CD14-positive monocyte (primary cell): ENCODE results near the gene KRT73. TPM values are rescaled to one million over a fixed set of nuclear protein-coding genes. Genes with fewer than 3 reads are reported as not detected.

Source experiments
- DNase-seq, 3 donors: peaks; one replicate each; pipeline ENCODE4 v3.0.0-alpha.2; 2011 to 2022
- H2AFZ ChIP-seq: 2 replicates; pipeline ENCODE4 v1.6.0; 2012; ENCODE audit warnings: mild to moderate bottlenecking, low read depth, low read length, inconsistent platforms; ENCODE audit not compliant: insufficient read depth, poor library complexity, severe bottlenecking
- H3K27ac ChIP-seq, 2 donors: 1 replicate in 1 of 2; 2 replicates in 1 of 2; pipeline ENCODE4 v1.5.1; 2012 to 2013; ENCODE audit warnings: low read length in 2 of 2, control low read depth in 1 of 2, inconsistent platforms in 1 of 2, low read depth in 1 of 2, mild to moderate bottlenecking in 1 of 2
- H3K27me3 ChIP-seq, 2 donors: one replicate each; pipeline versions ENCODE4 v1.6.0 to v1.6.1; 2011 to 2013; ENCODE audit warnings: low read length in 2 of 2; ENCODE audit not compliant: control insufficient read depth in 2 of 2, insufficient read depth in 2 of 2
- H3K36me3 ChIP-seq, 2 donors: replicated peaks in 1 of 2; 1 replicate in 1 of 2; 2 replicates in 1 of 2; pipeline versions ENCODE4 v1.5.1 to v1.6.1; 2012 to 2013; ENCODE audit warnings: low read length in 2 of 2, control low read depth in 1 of 2, inconsistent platforms in 1 of 2, mild to moderate bottlenecking in 1 of 2; ENCODE audit not compliant: insufficient read depth in 2 of 2, control insufficient read depth in 1 of 2
- H3K4me1 ChIP-seq, 2 donors: 1 replicate in 1 of 2; 2 replicates in 1 of 2; pipeline versions ENCODE4 v1.5.1 to v1.6.1; 2012 to 2013; ENCODE audit warnings: low read length in 2 of 2, control low read depth in 1 of 2, inconsistent platforms in 1 of 2, mild to moderate bottlenecking in 1 of 2, moderate library complexity in 1 of 2; ENCODE audit not compliant: insufficient read depth in 2 of 2, control insufficient read depth in 1 of 2
- H3K4me2 ChIP-seq: replicated peaks from 2 replicates; pipeline ENCODE3; 2012; ENCODE audit warnings: low read length, moderate library complexity, mild to moderate bottlenecking; ENCODE audit not compliant: poor library complexity, severe bottlenecking; ENCODE audit errors: extremely low read depth
- H3K4me3 ChIP-seq, 3 experiments: fragments of 200-600 bp in 1 of 3; sonication (generic) in 1 of 3; replicated peaks in 1 of 3; 1 replicate in 2 of 3; 2 replicates in 1 of 3; pipeline ENCODE4 v1.5.1; 2011 to 2013; ENCODE audit warnings: low read length in 3 of 3, mild to moderate bottlenecking in 3 of 3, control low read depth in 2 of 3, low read depth in 2 of 3, inconsistent platforms in 1 of 3, moderate library complexity in 1 of 3
- H3K79me2 ChIP-seq: 2 replicates; pipeline ENCODE4 v1.6.0; 2012; ENCODE audit warnings: mild to moderate bottlenecking, control low read depth, inconsistent platforms, low read length, moderate library complexity; ENCODE audit not compliant: insufficient read depth
- H3K9ac ChIP-seq: 2 replicates; pipeline ENCODE4 v1.6.0; 2017; ENCODE audit warnings: low read length, mild to moderate bottlenecking; ENCODE audit not compliant: insufficient read depth, poor library complexity, severe bottlenecking
- H3K9me3 ChIP-seq, 2 donors: replicated peaks in 1 of 2; 1 replicate in 1 of 2; 2 replicates in 1 of 2; pipeline versions ENCODE4 v1.5.1 to v1.6.1; 2012 to 2013; ENCODE audit warnings: low read length in 2 of 2, control low read depth in 1 of 2; ENCODE audit not compliant: control insufficient read depth in 1 of 2, insufficient read depth in 1 of 2
- H4K20me1 ChIP-seq: 2 replicates; pipeline ENCODE4 v1.6.0; 2012; ENCODE audit warnings: mild to moderate bottlenecking, low read length, control low read depth, moderate library complexity; ENCODE audit not compliant: insufficient read depth
- H3K27ac Mint-ChIP-seq, 7 donors: one replicate each; pipeline ENCODE4 v1.8.0; 2020; ENCODE audit warnings: mild to moderate bottlenecking in 7 of 7, mixed read lengths in 7 of 7, moderate library complexity in 6 of 7, inconsistent platforms in 2 of 7
- H3K27me3 Mint-ChIP-seq, 3 donors: one replicate each; pipeline ENCODE4 v1.8.0; 2021 to 2022; ENCODE audit warnings: low read depth in 3 of 3, mild to moderate bottlenecking in 3 of 3, mixed read lengths in 3 of 3, moderate library complexity in 3 of 3, inconsistent platforms in 1 of 3
- H3K36me3 Mint-ChIP-seq, 2 donors: one replicate each; pipeline ENCODE4 v1.8.0; 2020; ENCODE audit warnings: mixed read lengths in 2 of 2, inconsistent platforms in 1 of 2, mild to moderate bottlenecking in 1 of 2
- H3K4me1 Mint-ChIP-seq: one replicate; pipeline ENCODE4 v1.8.0; 2020; ENCODE audit warnings: mild to moderate bottlenecking, mixed read lengths
- H3K4me3 Mint-ChIP-seq, 2 donors: one replicate each; pipeline ENCODE4 v1.8.0; 2020; ENCODE audit warnings: mild to moderate bottlenecking in 2 of 2, mixed read lengths in 2 of 2, moderate library complexity in 1 of 2
- H3K9me3 Mint-ChIP-seq, 7 donors: one replicate each; pipeline ENCODE4 v1.8.0; 2020 to 2022; ENCODE audit warnings: mixed read lengths in 7 of 7, mild to moderate bottlenecking in 6 of 7, moderate library complexity in 6 of 7, inconsistent platforms in 2 of 7
- WGBS: methylation state at CpG from one replicate; pipeline ENCODE4 v1.1.5; 2013; ENCODE audit warnings: missing lambda C conversion rate; ENCODE audit not compliant: insufficient coverage; 5-methylcytosine and 5-hydroxymethylcytosine counted together
- intact Hi-C, 2 donors: fragments of 100-400 bp; cut with micrococcal nuclease; formaldehyde crosslinking; loops; one replicate each; pipeline versions ENCODE4 v1.15.0 to v1.15.1; 2023
- polyA plus RNA-seq, 3 donors: library from polyadenylated mRNA; depleted of rRNA in 1 of 3; unstranded in 2 of 3; stranded (reverse) in 1 of 3; fragments of 300-500 nt in 2 of 3; fragments of >200 nt in 1 of 3; fragmentation: Illumina TruSeq in 2 of 3; gene quantifications; 1 replicate in 2 of 3; 2 replicates in 1 of 3; pipeline ENCODE4 v1.2.3, GENCODE V29; 2012 to 2021
- TF ChIP-seq, protein P1 (sequence below): fragments of 200-600 bp; IDR thresholded peaks from one replicate; pipeline ENCODE4 v1.8.0; 2022; ENCODE audit warnings: antibody characterized with exemption, mild to moderate bottlenecking

KRT73 gene
- polyA plus RNA-seq, 3 donors: not detected

DNA sequence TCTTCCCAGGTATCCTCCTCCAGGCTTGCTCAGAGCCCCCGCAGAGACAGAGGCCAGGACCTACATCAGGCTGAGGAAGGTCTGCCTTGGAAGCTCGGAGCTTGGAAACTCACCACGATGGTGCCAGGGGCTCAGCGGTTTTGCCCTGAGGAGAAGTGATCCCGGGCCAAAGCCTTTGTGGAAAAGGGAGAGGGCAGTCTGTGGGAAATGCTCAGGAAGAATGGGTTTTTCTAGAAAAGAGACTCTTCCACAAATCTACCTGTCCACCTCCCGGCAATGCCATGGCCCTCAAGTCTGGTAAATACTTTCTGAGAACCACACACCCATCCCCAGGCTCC lies 25.7 kb upstream of the KRT73 start:
- H3K4me2 ChIP-seq: no peak overlapping the region
- TF ChIP-seq, protein P1, sequence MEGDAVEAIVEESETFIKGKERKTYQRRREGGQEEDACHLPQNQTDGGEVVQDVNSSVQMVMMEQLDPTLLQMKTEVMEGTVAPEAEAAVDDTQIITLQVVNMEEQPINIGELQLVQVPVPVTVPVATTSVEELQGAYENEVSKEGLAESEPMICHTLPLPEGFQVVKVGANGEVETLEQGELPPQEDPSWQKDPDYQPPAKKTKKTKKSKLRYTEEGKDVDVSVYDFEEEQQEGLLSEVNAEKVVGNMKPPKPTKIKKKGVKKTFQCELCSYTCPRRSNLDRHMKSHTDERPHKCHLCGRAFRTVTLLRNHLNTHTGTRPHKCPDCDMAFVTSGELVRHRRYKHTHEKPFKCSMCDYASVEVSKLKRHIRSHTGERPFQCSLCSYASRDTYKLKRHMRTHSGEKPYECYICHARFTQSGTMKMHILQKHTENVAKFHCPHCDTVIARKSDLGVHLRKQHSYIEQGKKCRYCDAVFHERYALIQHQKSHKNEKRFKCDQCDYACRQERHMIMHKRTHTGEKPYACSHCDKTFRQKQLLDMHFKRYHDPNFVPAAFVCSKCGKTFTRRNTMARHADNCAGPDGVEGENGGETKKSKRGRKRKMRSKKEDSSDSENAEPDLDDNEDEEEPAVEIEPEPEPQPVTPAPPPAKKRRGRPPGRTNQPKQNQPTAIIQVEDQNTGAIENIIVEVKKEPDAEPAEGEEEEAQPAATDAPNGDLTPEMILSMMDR: no peak
- no peaks in the 10 kb centered on the region for H4K20me1 ChIP-seq
- H3K36me3 Mint-ChIP-seq: no peaks in the 10 kb centered on the region
- no peak overlapping the region for H3K4me3 ChIP-seq
- H3K9me3 Mint-ChIP-seq: no peaks in the 10 kb centered on the region
- H3K27me3 Mint-ChIP-seq: peaks cover 0 to 5% (median 5%) of the 10 kb centered on the region in 3 donors
- 93% methylated on average over 3 of the region's 6 CpGs for WGBS
- no peaks in the 10 kb centered on the region for H3K9me3 ChIP-seq
- H3K27ac ChIP-seq: no peak overlapping the region
- no peak overlapping the region for H3K9ac ChIP-seq
- no peaks in the 10 kb centered on the region for H3K79me2 ChIP-seq
- peaks cover 10% of the 10 kb centered on the region for H3K4me1 Mint-ChIP-seq
- no peak for DNase-seq
- no peak overlapping the region for H2AFZ ChIP-seq
- no peak overlapping the region for H3K27ac Mint-ChIP-seq
- H3K36me3 ChIP-seq: no peaks in the 10 kb centered on the region
- no peaks in the 10 kb centered on the region for H3K4me1 ChIP-seq
- H3K4me3 Mint-ChIP-seq: no peak overlapping the region
- no peaks in the 10 kb centered on the region for H3K27me3 ChIP-seq
- intact Hi-C loops: no loop called here

GRCh38 chr12:52643233-52644077 lies 25.1 kb upstream of the KRT73 start:
- H3K4me1 ChIP-seq: no peaks in the 10 kb centered on the region
- intact Hi-C loops: no loop called here
- no peak overlapping the region for H3K4me2 ChIP-seq
- H2AFZ ChIP-seq: no peak overlapping the region
- no peak overlapping the region for H3K4me3 ChIP-seq
- no peak overlapping the region for H3K9ac ChIP-seq
- Mint-ChIP-seq H3K4me3 (no peak overlapping the region), H3K9me3 (no peaks in the 10 kb centered on the region), H3K27me3 (peaks cover 0 to 5% (median 5%) of the 10 kb centered on the region in 3 donors), H3K4me1 (peaks cover 10% of the 10 kb centered on the region), H3K27ac (no peak overlapping the region), H3K36me3 (no peaks in the 10 kb centered on the region)
- no peaks in the 10 kb centered on the region for H3K27me3 ChIP-seq
- no peaks in the 10 kb centered on the region for H3K9me3 ChIP-seq
- H3K27ac ChIP-seq: no peak overlapping the region
- WGBS: 81% methylated on average over 4 of the region's 10 CpGs
- no peak for DNase-seq
- TF ChIP-seq, protein P1: no peak
- no peaks in the 10 kb centered on the region for H3K79me2 ChIP-seq
- H3K36me3 ChIP-seq: no peaks in the 10 kb centered on the region
- no peaks in the 10 kb centered on the region for H4K20me1 ChIP-seq
